GM12878 (cell line): ENCODE data around the gene TMEM161B. TPM values are rescaled to one million over a fixed set of nuclear protein-coding genes. Genes with fewer than 3 reads are reported as not detected.
"Not testable (repeated sequence)": the region's sequence is repeated elsewhere in the genome, so short reads cannot be mapped to it uniquely, and the experiment has no call there.

Experiments used
- ATAC-seq: fragments of 200-7000 bp; cut with Tn5 transposase; 3 replicates; pipeline ENCODE4 v1.9.1; 2020; ENCODE audit warnings: mild to moderate bottlenecking, moderate library complexity
- BruUV-seq: library from RNA; stranded (reverse); fragments of 400-500 nt; replicated peaks from 2 replicates; lab custom pipeline; 2021; lab: Mats Ljungman, UMichigan
- CTCF ChIA-PET: fragments of 300-600 bp; sonication (Branson Sonifier 250); formaldehyde crosslinking; extraction: SDS; loops from one replicate; lab custom pipeline; 2021; ENCODE audit warnings: inconsistent platforms; lab: Yijun Ruan, JAX
- POLR2A ChIA-PET: fragments of 350-600 bp; formaldehyde crosslinking; extraction: SDS; loops from one replicate; lab custom pipeline; 2021; ENCODE audit warnings: inconsistent platforms; lab: Charles Lee
- RAD21 ChIA-PET: fragments of 300-600 bp; sonication (Branson Sonifier 250); formaldehyde crosslinking; loops from one replicate; lab custom pipeline; 2023; ENCODE audit warnings: antibody characterized with exemption; ENCODE audit not compliant: unreplicated experiment; lab: Charles Lee
- SMC1A ChIA-PET: fragments of 300-600 bp; sonication (Branson Sonifier 250); formaldehyde crosslinking; loops from one replicate; lab custom pipeline; 2023; ENCODE audit not compliant: unreplicated experiment, uncharacterized antibody; lab: Charles Lee
- DNase-seq: peaks from one replicate; pipeline ENCODE4 v3.0.0-alpha.2; 2011; ENCODE audit warnings: low read depth, low spot score
- FAIRE-seq: peaks from 3 replicates; lab custom pipeline; 2011; peaks lifted over from hg19 to GRCh38; lab: Jason Lieb, UNC
- H2AFZ ChIP-seq: 2 replicates; pipeline ENCODE4 v1.6.0; 2011; ENCODE audit warnings: low read depth, low read length, control low read depth; ENCODE audit not compliant: control insufficient read depth
- H3K27ac ChIP-seq: 2 replicates; pipeline ENCODE4 v1.5.1; 2011; ENCODE audit warnings: control low read depth; ENCODE audit not compliant: control insufficient read depth, insufficient read depth
- H3K27me3 ChIP-seq, 2 experiments: replicated peaks in 1 of 2; 2 replicates each; pipeline versions ENCODE4 v1.6.0 to v1.6.1; 2011; ENCODE audit warnings: low read length in 1 of 2; ENCODE audit not compliant: control insufficient read depth in 2 of 2, insufficient read depth in 2 of 2
- H3K36me3 ChIP-seq, 2 experiments: 2 replicates each; pipeline ENCODE4 v1.5.1; 2011; ENCODE audit warnings: low read length in 1 of 2; ENCODE audit not compliant: control insufficient read depth in 2 of 2, insufficient read depth in 2 of 2
- H3K4me1 ChIP-seq: 2 replicates; pipeline ENCODE4 v1.6.1; 2011; ENCODE audit warnings: mild to moderate bottlenecking, low read length, moderate library complexity, mixed read lengths; ENCODE audit not compliant: control insufficient read depth, insufficient read depth
- H3K4me2 ChIP-seq: 2 replicates; pipeline ENCODE4 v1.6.0; 2011; ENCODE audit warnings: control low read depth; ENCODE audit not compliant: control insufficient read depth, insufficient read depth
- H3K4me3 ChIP-seq: fragments of 200-600 bp; sonication (generic); 2 replicates; pipeline ENCODE4 v1.5.1; 2016
- H3K79me2 ChIP-seq: 2 replicates; pipeline ENCODE4 v1.6.0; 2011; ENCODE audit warnings: low read length; ENCODE audit not compliant: control insufficient read depth, insufficient read depth
- H3K9ac ChIP-seq: 2 replicates; pipeline ENCODE4 v1.8.0; 2011; ENCODE audit warnings: low read length, control low read depth, mixed read lengths; ENCODE audit not compliant: control insufficient read depth, insufficient read depth
- H3K9me3 ChIP-seq: replicated peaks from 3 replicates; pipeline ENCODE4 v1.5.1; 2011; ENCODE audit warnings: mild to moderate bottlenecking, low read length; ENCODE audit not compliant: control insufficient read depth, insufficient read depth
- H4K20me1 ChIP-seq: 2 replicates; pipeline ENCODE4 v1.6.0; 2011; ENCODE audit not compliant: control insufficient read depth, insufficient read depth
- BCL11A ChIP-seq: IDR thresholded peaks from 2 replicates; pipeline ENCODE4 v1.6.1; 2011; ENCODE audit warnings: low read depth, low read length
- NFYB ChIP-seq: IDR thresholded peaks from 2 replicates; pipeline ENCODE4 v1.6.1; 2011; ENCODE audit warnings: low read depth, mild to moderate bottlenecking, low read length, improper control_type of control experiment, moderate library complexity; ENCODE audit not compliant: insufficient read depth
- RAD21 ChIP-seq: IDR thresholded peaks from 2 replicates; pipeline ENCODE4 v1.6.1; 2011; ENCODE audit warnings: mild to moderate bottlenecking, low read depth, low read length, moderate library complexity; ENCODE audit not compliant: insufficient read depth
- YBX1 ChIP-seq: fragments of 450-650 bp; IDR thresholded peaks from 2 replicates; pipeline ENCODE4 v1.6.1; 2016; ENCODE audit warnings: antibody characterized with exemption
- WGBS: methylation state at CpG from one replicate; pipeline ENCODE4 v1.1.6; 2016; ENCODE audit warnings: low lambda C conversion rate; ENCODE audit not compliant: insufficient replicate concordance, insufficient coverage; ENCODE audit errors: missing lambda C conversion rate; 5-methylcytosine and 5-hydroxymethylcytosine counted together
- in situ Hi-C: fragments of 300-500 bp; cut with MboI; formaldehyde crosslinking; loops from 9 replicates; pipeline ENCODE4 v1.14.3; 2018; ENCODE audit warnings: mixed read lengths
- intact Hi-C: fragments of 100-400 bp; cut with micrococcal nuclease; formaldehyde crosslinking; loops from one replicate; pipeline ENCODE4 v1.14.2; 2022; ENCODE audit not compliant: unreplicated experiment
- polyA plus RNA-seq, 11 experiments: library from polyadenylated mRNA; depleted of rRNA in 4 of 11; unstranded in 6 of 11; stranded (reverse) in 5 of 11; fragments of >200 nt; fragmentation: Nextera tagmentation in 4 of 11; fragmentation: Illumina TruSeq in 1 of 11; extraction: Ambion mirVana in 4 of 11; extraction: Trizol in 1 of 11; gene quantifications; 1 replicate in 1 of 11; 2 replicates in 10 of 11; pipeline versions ENCODE4 v1.2.1 to v1.2.3, GENCODE V29; 2011 to 2016; ENCODE audit warnings: inconsistent platforms in 2 of 11, missing spikeins in 2 of 11, low read depth in 1 of 11
- total RNA-seq, 4 experiments: library from RNA; depleted of rRNA in 3 of 4; stranded (reverse); fragments of >200 nt in 3 of 4; fragmentation: Illumina TruSeq in 1 of 4; extraction: Trizol in 1 of 4; gene quantifications; 2 replicates each; pipeline versions ENCODE4 v1.2.1 to v1.2.3, GENCODE V29; 2013 to 2021

TMEM161B gene
- total and polyA plus RNA-seq, 10 of the 15 experiments (the other 5 are each of a cell fraction or from before 2014, with no cell fraction given) = 13.8 to 38.9 (median 25.0) TPM

DNA sequence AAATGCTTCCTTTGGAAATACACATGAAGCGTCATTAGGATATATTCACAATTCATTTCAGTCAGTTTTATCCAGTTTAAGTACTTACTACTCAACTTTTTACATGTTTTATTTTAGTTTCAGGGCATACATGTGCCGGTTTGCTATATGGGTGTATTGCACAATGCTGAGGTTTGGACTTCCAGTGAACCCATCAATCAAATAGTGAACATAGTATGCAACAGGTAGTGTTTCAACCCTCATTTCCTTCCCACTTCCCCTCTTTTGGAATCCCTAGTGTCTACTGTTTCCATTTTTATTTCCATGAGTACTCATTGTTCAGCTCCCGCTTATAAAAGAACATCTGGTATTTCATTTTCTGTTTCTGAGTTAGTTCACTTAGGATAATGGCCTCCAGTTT is 74.7 kb downstream of the TMEM161B start:
- Histone ChIP-seq H3K9ac (no peak overlapping the region), H3K4me3 (no peak overlapping the region), H2AFZ (no peak overlapping the region), H3K4me2 (no peak overlapping the region), H3K27me3 (no peaks in the 10 kb centered on the region), H4K20me1 (no peaks in the 10 kb centered on the region), H3K27ac (no peak overlapping the region), H3K9me3 (peaks cover 8% of the 10 kb centered on the region; the same call in 2 of the 3 replicates), H3K36me3 (peaks cover 0 to 9% of the 10 kb centered on the region in 2 experiments; a peak in 1 of 4 replicates), H3K4me1 (no peaks in the 10 kb centered on the region), H3K79me2 (no peaks in the 10 kb centered on the region)
- in situ Hi-C loops (no loop called here), intact Hi-C loops (no loop called here)
- FAIRE-seq (no peak), DNase-seq (no peak), ATAC-seq (no peak)
- POLR2A ChIA-PET = no interaction called here
- RAD21 ChIA-PET = no interaction called here
- CTCF ChIA-PET = no interaction called here
- SMC1A ChIA-PET = no interaction called here
- BruUV-seq = no TSS peak
- no peak for TF ChIP-seq BCL11A
- 83% methylated on average over 3 of the region's 3 CpGs for WGBS

- intact Hi-C loops (no loop called here), in situ Hi-C loops (no loop called here)
- Histone ChIP-seq H2AFZ (no peak overlapping the region), H3K9me3 (peaks cover 13% of the 10 kb centered on the region), H3K27me3 (no peaks in the 10 kb centered on the region), H4K20me1 (no peaks in the 10 kb centered on the region), H3K4me2 (no peak overlapping the region), H3K4me1 (no peaks in the 10 kb centered on the region), H3K36me3 (peaks cover 0 to 4% of the 10 kb centered on the region in 2 experiments; a peak in 1 of 4 replicates), H3K27ac (no peak overlapping the region), H3K4me3 (no peak overlapping the region), H3K79me2 (no peaks in the 10 kb centered on the region), H3K9ac (no peak overlapping the region)
- TF ChIP-seq YBX1 (no peak), RAD21 (0 out of 2 replicates have a peak, but pooled peaks have one; percentile 13), NFYB (no peak)
- ATAC-seq (no peak), DNase-seq (no peak), FAIRE-seq (no peak)
- ChIA-PET CTCF (no interaction called here), SMC1A (no interaction called here), POLR2A (no interaction called here), RAD21 (no interaction called here)
- BruUV-seq = no TSS peak
- WGBS = 83% methylated on average over 9 of the region's 9 CpGs
These were observed 78.4 kb downstream of the TMEM161B start for GRCh38 chr5:88190106-88190834.

- H3K27ac ChIP-seq, H3K79me2 ChIP-seq, H2AFZ ChIP-seq, CTCF ChIA-PET, H3K9ac ChIP-seq, H3K27me3 ChIP-seq, H3K4me2 ChIP-seq, SMC1A ChIA-PET, BruUV-seq, intact Hi-C loops, H3K4me1 ChIP-seq, DNase-seq, FAIRE-seq, POLR2A ChIA-PET, ATAC-seq, in situ Hi-C loops, H3K4me3 ChIP-seq, H4K20me1 ChIP-seq, H3K36me3 ChIP-seq, RAD21 ChIA-PET: not testable (repeated sequence)
- 92% methylated on average over 3 of the region's 4 CpGs for WGBS
- peaks cover 13% of the 10 kb centered on the region for H3K9me3 ChIP-seq
These were observed 79.2 kb downstream of the TMEM161B start for GRCh38 chr5:88189484-88189883.
